Measurements from ENCODE around the gene OSBPL3. TPM values are rescaled to one million over a fixed set of nuclear protein-coding genes. Genes with fewer than 3 reads are reported as not detected.
A peak's percentile ranks its signal among the peaks of the same experiment; 100 is the strongest.

Gene OSBPL3
- polyA plus RNA-seq, 1 donor from 2014 or later, result 0.26 TPM

GRCh38 chr7:24802300-24802699 lies 177.7 kb downstream of the OSBPL3 start:
- peak overlapping the region; percentile 73 for H3K27ac ChIP-seq (ENCODE audit: low read length)
- H3K9me2 ChIP-seq (ENCODE audit: insufficient read depth, low read length), result no peaks in the 10 kb centered on the region
- no peak overlapping the region for H2AFZ ChIP-seq (ENCODE audit: low read depth, low read length)

GRCh38 chr7:24801883-24802282 lies 178.1 kb downstream of the OSBPL3 start:
- Histone ChIP-seq H3F3A (ENCODE audit: insufficient read depth, low read length, poor library complexity, severe bottlenecking) (no peaks in the 10 kb centered on the region), H3K9ac (ENCODE audit: low read length) (peak overlapping the region; percentile 3), H4K20me1 (ENCODE audit: insufficient read depth) (no peaks in the 10 kb centered on the region), H3K27ac (ENCODE audit: low read length) (peak overlapping the region; percentile 73), H3K4me3 (ENCODE audit: low read length) (no peak overlapping the region), H3K27me3 (ENCODE audit: insufficient read depth, low read depth, low read length) (no peaks in the 10 kb centered on the region), H3K36me3 (ENCODE audit: insufficient read depth, low read length) (no peaks in the 10 kb centered on the region), H3K4me2 (ENCODE audit: low read length) (no peak overlapping the region), H3K9me2 (ENCODE audit: insufficient read depth, low read length) (no peaks in the 10 kb centered on the region), H2AFZ (ENCODE audit: low read depth, low read length) (no peak overlapping the region), H3K79me2 (replicated peaks; ENCODE audit: insufficient read depth, low read length) (no peaks in the 10 kb centered on the region), H3K9me3 (ENCODE audit: low read length) (no peaks in the 10 kb centered on the region)
- TF ChIP-seq EP300 (conservative IDR thresholded peaks at IDR 0.05; ENCODE audit: poor library complexity, severe bottlenecking), result no peak
- TF ChIP-seq CTCF (IDR thresholded peaks at IDR 0.05; ENCODE audit: poor library complexity, severe bottlenecking), result no peak
- TF ChIP-seq MXI1 (conservative IDR thresholded peaks at IDR 0.05; ENCODE audit: poor library complexity, severe bottlenecking), result no peak
- no peak for TF ChIP-seq SMC3 (conservative IDR thresholded peaks at IDR 0.05; ENCODE audit: poor library complexity)

More at GRCh38 chr7:24802300-24802699, 177.7 kb downstream of the OSBPL3 start:
- H3K4me2 ChIP-seq (ENCODE audit: low read length), result no peak overlapping the region
- no peaks in the 10 kb centered on the region for H3F3A ChIP-seq (ENCODE audit: insufficient read depth, low read length, poor library complexity, severe bottlenecking)
- no peaks in the 10 kb centered on the region for H3K9me3 ChIP-seq (ENCODE audit: low read length)
- H3K27me3 ChIP-seq (ENCODE audit: insufficient read depth, low read depth, low read length), result no peaks in the 10 kb centered on the region
- H3K4me3 ChIP-seq (ENCODE audit: low read length), result no peak overlapping the region
- H3K36me3 ChIP-seq (ENCODE audit: insufficient read depth, low read length), result no peaks in the 10 kb centered on the region
- H4K20me1 ChIP-seq (ENCODE audit: insufficient read depth), result no peaks in the 10 kb centered on the region
- peak overlapping the region; percentile 3 for H3K9ac ChIP-seq (ENCODE audit: low read length)
- H3K79me2 ChIP-seq (replicated peaks; ENCODE audit: insufficient read depth, low read length), result no peaks in the 10 kb centered on the region
- TF ChIP-seq TAF1 (IDR thresholded peaks at IDR 0.05; ENCODE audit: low read depth), result no peak
- TF ChIP-seq REST (IDR thresholded peaks at IDR 0.05; ENCODE audit: borderline replicate concordance), result peak; percentile 78
- TF ChIP-seq EP300 (conservative IDR thresholded peaks at IDR 0.05; ENCODE audit: poor library complexity, severe bottlenecking), result peak; percentile 57

GRCh38 chr7:24800667-24801066 lies 179.3 kb downstream of the OSBPL3 start:
- no peaks in the 10 kb centered on the region for H3K9me2 ChIP-seq (ENCODE audit: insufficient read depth, low read length)
- no peaks in the 10 kb centered on the region for H3K9me3 ChIP-seq (ENCODE audit: low read length)
- H3K36me3 ChIP-seq (ENCODE audit: insufficient read depth, low read length), result no peaks in the 10 kb centered on the region
- H4K20me1 ChIP-seq (ENCODE audit: insufficient read depth), result no peaks in the 10 kb centered on the region
- no peak overlapping the region for H3K9ac ChIP-seq (ENCODE audit: low read length)
- H3K79me2 ChIP-seq (replicated peaks; ENCODE audit: insufficient read depth, low read length), result no peaks in the 10 kb centered on the region
- H3F3A ChIP-seq (ENCODE audit: insufficient read depth, low read length, poor library complexity, severe bottlenecking), result no peaks in the 10 kb centered on the region
- H2AFZ ChIP-seq (ENCODE audit: low read depth, low read length), result no peak overlapping the region
- no peak overlapping the region for H3K4me2 ChIP-seq (ENCODE audit: low read length)
- TF ChIP-seq REST (IDR thresholded peaks at IDR 0.05; ENCODE audit: borderline replicate concordance) (no peak), SMC3 (conservative IDR thresholded peaks at IDR 0.05; ENCODE audit: poor library complexity) (no peak), CTCF (IDR thresholded peaks at IDR 0.05; ENCODE audit: poor library complexity, severe bottlenecking) (no peak), TAF1 (IDR thresholded peaks at IDR 0.05; ENCODE audit: low read depth) (no peak), EP300 (conservative IDR thresholded peaks at IDR 0.05; ENCODE audit: poor library complexity, severe bottlenecking) (no peak), EZH2 (IDR thresholded peaks at IDR 0.05; ENCODE audit: borderline replicate concordance, insufficient read depth, low read length, poor library complexity, severe bottlenecking) (no peak), MXI1 (conservative IDR thresholded peaks at IDR 0.05; ENCODE audit: poor library complexity, severe bottlenecking) (no peak), POLR2AphosphoS5 (IDR thresholded peaks at IDR 0.05) (no peak), RAD21 (conservative IDR thresholded peaks at IDR 0.05) (no peak)
- H3K27ac ChIP-seq (ENCODE audit: low read length), result no peak overlapping the region
- H3K4me3 ChIP-seq (ENCODE audit: low read length), result no peak overlapping the region
- no peaks in the 10 kb centered on the region for H3K27me3 ChIP-seq (ENCODE audit: insufficient read depth, low read depth, low read length)

All from neural cell (in vitro differentiated cells).